ENCODE measurements around the gene SCYGR1.

SCYGR1 gene

GRCh38 chr2:227363756-227364155 is 24.0 kb downstream of the SCYGR1 start:
- DNase-seq (ENCODE audit: low read depth) = no peak
- no peak overlapping the region for H3K4me3 ChIP-seq (ENCODE audit: low read depth, low read length)
- TF ChIP-seq CTCF (IDR thresholded peaks at IDR 0.05; ENCODE audit: control insufficient read depth, extremely low read depth, insufficient read depth) = peak; percentile 39

- no peak for TF ChIP-seq CTCF (IDR thresholded peaks at IDR 0.05; ENCODE audit: control insufficient read depth, extremely low read depth, insufficient read depth)
- no peak overlapping the region for H3K4me3 ChIP-seq (ENCODE audit: low read depth, low read length)
- DNase-seq (ENCODE audit: low read depth) = no peak
These were observed 27.4 kb downstream of the SCYGR1 start for GRCh38 chr2:227360351-227360750.

GRCh38 chr2:227351639-227352038 is 36.1 kb downstream of the SCYGR1 start:
- TF ChIP-seq CTCF (IDR thresholded peaks at IDR 0.05; ENCODE audit: control insufficient read depth, extremely low read depth, insufficient read depth) = no peak
- DNase-seq (ENCODE audit: low read depth) = no peak
- H3K4me3 ChIP-seq (ENCODE audit: low read depth, low read length) = no peak overlapping the region

DNA sequence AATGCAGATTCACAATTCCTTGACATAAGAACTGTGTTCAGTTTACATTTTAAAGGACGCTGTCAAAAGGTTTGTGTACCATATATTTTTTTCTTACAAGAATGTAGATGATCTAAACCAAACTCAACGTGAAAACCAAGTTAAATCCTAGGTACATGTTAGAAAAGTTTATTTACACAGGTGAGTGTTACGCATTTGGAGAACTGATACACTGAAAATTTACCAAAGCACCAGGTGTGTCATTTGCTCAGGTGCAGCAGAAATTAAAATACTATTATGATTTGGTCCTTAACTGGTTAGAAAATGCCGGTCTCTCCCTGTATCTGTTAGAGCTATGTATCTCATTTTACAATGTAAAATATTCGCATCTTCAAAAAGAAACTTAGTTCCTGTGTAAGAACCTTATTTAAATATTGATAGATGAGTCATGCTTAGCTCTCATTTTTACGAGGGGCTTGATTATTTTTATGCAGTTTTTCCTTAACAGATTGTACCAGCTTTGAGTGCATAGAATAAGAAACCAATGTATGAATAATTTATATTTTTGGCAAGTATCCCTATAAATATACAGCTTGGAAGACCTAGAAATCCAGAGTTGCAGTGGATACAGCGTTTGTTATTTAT is 37.6 kb downstream of the SCYGR1 start:
- H3K4me3 ChIP-seq (ENCODE audit: low read depth, low read length) = peak overlapping the region; percentile 6; the same call in 1 of the 2 replicates
- no peak for DNase-seq (ENCODE audit: low read depth)
- no peak for TF ChIP-seq CTCF (IDR thresholded peaks at IDR 0.05; ENCODE audit: control insufficient read depth, extremely low read depth, insufficient read depth)

DNA sequence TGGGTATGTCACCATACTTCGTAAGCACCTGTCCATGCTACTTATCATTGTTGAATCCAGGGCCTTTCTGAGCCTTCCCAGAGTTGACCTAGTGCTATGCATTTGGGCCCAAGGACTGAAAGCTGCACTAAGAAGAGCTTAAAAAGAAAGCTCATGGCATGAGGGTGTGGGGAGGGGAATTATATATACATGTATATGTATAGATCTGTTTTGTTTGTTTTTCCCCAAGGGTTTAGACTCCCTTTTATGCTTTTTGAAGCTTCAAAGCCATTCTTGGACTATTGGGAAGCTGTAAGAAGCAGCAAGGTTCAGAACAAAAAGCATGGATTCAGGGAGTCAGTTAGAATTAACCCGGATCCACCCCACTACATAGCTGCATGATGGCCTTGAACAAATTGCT is 39.4 kb downstream of the SCYGR1 start:
- no peak overlapping the region for H3K4me3 ChIP-seq (ENCODE audit: low read depth, low read length)
- DNase-seq (ENCODE audit: low read depth) = no peak
- TF ChIP-seq CTCF (IDR thresholded peaks at IDR 0.05; ENCODE audit: control insufficient read depth, extremely low read depth, insufficient read depth) = no peak

- TF ChIP-seq CTCF (IDR thresholded peaks at IDR 0.05; ENCODE audit: control insufficient read depth, extremely low read depth, insufficient read depth) = no peak
- H3K4me3 ChIP-seq (ENCODE audit: low read depth, low read length) = no peak overlapping the region
- no peak for DNase-seq (ENCODE audit: low read depth)
These were observed 40.6 kb downstream of the SCYGR1 start for GRCh38 chr2:227347117-227347516.

- no peak for TF ChIP-seq CTCF (IDR thresholded peaks at IDR 0.05; ENCODE audit: control insufficient read depth, extremely low read depth, insufficient read depth)
- DNase-seq (ENCODE audit: low read depth) = no peak
These were observed 43.5 kb downstream of the SCYGR1 start for GRCh38 chr2:227344231-227344630.

More at GRCh38 chr2:227344231-227344630, 43.5 kb downstream of the SCYGR1 start:
- no peak overlapping the region for H3K4me3 ChIP-seq (ENCODE audit: low read depth, low read length)
